GM21526 (cell line): ENCODE data around the gene BFSP1.

Experiments used
- ATAC-seq: cut with Tn5 transposase; IDR thresholded peaks from one replicate; pipeline ENCODE4 v1.9.1; 2021; ENCODE audit warnings: moderate library complexity; ENCODE audit not compliant: unreplicated experiment, low FRiP score

Gene BFSP1

GRCh38 chr20:17524560-17524959 is 6.6 kb downstream of the BFSP1 start:
- ATAC-seq: no peak

GRCh38 chr20:17523326-17523725 is 7.9 kb downstream of the BFSP1 start:
- ATAC-seq: no peak

GRCh38 chr20:17522528-17522927 is 8.7 kb downstream of the BFSP1 start:
- ATAC-seq: no peak

- no peak for ATAC-seq
Measured at GRCh38 chr20:17520583-17520982, 10.6 kb downstream of the BFSP1 start.

GRCh38 chr20:17519606-17520285 is 11.4 kb downstream of the BFSP1 start:
- no peak for ATAC-seq

GRCh38 chr20:17518339-17519052 is 12.7 kb downstream of the BFSP1 start:
- ATAC-seq: no peak

- no peak for ATAC-seq
Measured at GRCh38 chr20:17515053-17515452, 16.1 kb downstream of the BFSP1 start.

GRCh38 chr20:17513939-17514338 is 17.2 kb downstream of the BFSP1 start:
- no peak for ATAC-seq

- no peak for ATAC-seq
Measured at GRCh38 chr20:17511401-17511800, 19.8 kb downstream of the BFSP1 start.

GRCh38 chr20:17510548-17510947 is 20.6 kb downstream of the BFSP1 start:
- ATAC-seq: no peak

GRCh38 chr20:17508756-17509155 is 22.4 kb downstream of the BFSP1 start:
- ATAC-seq: no peak

GRCh38 chr20:17507531-17507930 is 23.6 kb downstream of the BFSP1 start:
- no peak for ATAC-seq

GRCh38 chr20:17507032-17507431 is 24.1 kb downstream of the BFSP1 start:
- ATAC-seq: no peak

GRCh38 chr20:17505636-17506517 is 25.3 kb downstream of the BFSP1 start:
- ATAC-seq: no peak

GRCh38 chr20:17504898-17505635 is 26.1 kb downstream of the BFSP1 start:
- peak; percentile 62 for ATAC-seq

GRCh38 chr20:17504066-17504897 is 26.9 kb downstream of the BFSP1 start:
- peak; percentile 23 for ATAC-seq

- ATAC-seq: no peak
Measured at GRCh38 chr20:17503301-17504065, 27.7 kb downstream of the BFSP1 start.

GRCh38 chr20:17502105-17502504 is 29.1 kb downstream of the BFSP1 start:
- ATAC-seq: no peak

- no peak for ATAC-seq
Measured at GRCh38 chr20:17501701-17502100, 29.5 kb downstream of the BFSP1 start.
